Measurements from ENCODE around the gene TBC1D22A.

The TBC1D22A gene

GRCh38 chr22:47145883-47146282, 383.4 kb downstream of the TBC1D22A start:
- Histone ChIP-seq H3K9ac (ENCODE audit: low read length) (no peak overlapping the region), H3K27me3 (replicated peaks; ENCODE audit: control insufficient read depth, insufficient read depth, low read length) (no peaks in the 10 kb centered on the region), H3K4me3 (ENCODE audit: low read length) (no peak overlapping the region), H3K36me3 (ENCODE audit: control insufficient read depth, insufficient read depth, low read length, severe bottlenecking) (no peaks in the 10 kb centered on the region), H3K4me1 (ENCODE audit: control insufficient read depth, insufficient read depth, low read length) (no peaks in the 10 kb centered on the region), H3K9me3 (ENCODE audit: control insufficient read depth, low read length) (no peaks in the 10 kb centered on the region)
- no peak for DNase-seq (ENCODE audit: low read depth)

GRCh38 chr22:47146391-47146790, 383.9 kb downstream of the TBC1D22A start:
- DNase-seq (ENCODE audit: low read depth), result no peak

GRCh38 chr22:47146941-47147340, 384.5 kb downstream of the TBC1D22A start:
- no peak overlapping the region for H3K4me3 ChIP-seq (ENCODE audit: low read length)
- H3K36me3 ChIP-seq (ENCODE audit: control insufficient read depth, insufficient read depth, low read length, severe bottlenecking), result no peaks in the 10 kb centered on the region

More at GRCh38 chr22:47146391-47146790, 383.9 kb downstream of the TBC1D22A start:
- Histone ChIP-seq H3K36me3 (ENCODE audit: control insufficient read depth, insufficient read depth, low read length, severe bottlenecking) (no peaks in the 10 kb centered on the region), H3K27me3 (replicated peaks; ENCODE audit: control insufficient read depth, insufficient read depth, low read length) (no peaks in the 10 kb centered on the region), H3K9me3 (ENCODE audit: control insufficient read depth, low read length) (no peaks in the 10 kb centered on the region), H3K9ac (ENCODE audit: low read length) (no peak overlapping the region), H3K4me3 (ENCODE audit: low read length) (no peak overlapping the region), H3K4me1 (ENCODE audit: control insufficient read depth, insufficient read depth, low read length) (no peaks in the 10 kb centered on the region)

GRCh38 chr22:47147572-47147971, 385.1 kb downstream of the TBC1D22A start:
- H3K9ac ChIP-seq (ENCODE audit: low read length), result no peak overlapping the region
- no peaks in the 10 kb centered on the region for H3K27me3 ChIP-seq (replicated peaks; ENCODE audit: control insufficient read depth, insufficient read depth, low read length)
- no peak for DNase-seq (ENCODE audit: low read depth)
- no peaks in the 10 kb centered on the region for H3K36me3 ChIP-seq (ENCODE audit: control insufficient read depth, insufficient read depth, low read length, severe bottlenecking)
- no peak overlapping the region for H3K4me3 ChIP-seq (ENCODE audit: low read length)
- no peaks in the 10 kb centered on the region for H3K9me3 ChIP-seq (ENCODE audit: control insufficient read depth, low read length)
- no peaks in the 10 kb centered on the region for H3K4me1 ChIP-seq (ENCODE audit: control insufficient read depth, insufficient read depth, low read length)

More at GRCh38 chr22:47146941-47147340, 384.5 kb downstream of the TBC1D22A start:
- Histone ChIP-seq H3K9me3 (ENCODE audit: control insufficient read depth, low read length) (no peaks in the 10 kb centered on the region), H3K27me3 (replicated peaks; ENCODE audit: control insufficient read depth, insufficient read depth, low read length) (no peaks in the 10 kb centered on the region), H3K9ac (ENCODE audit: low read length) (no peak overlapping the region), H3K4me1 (ENCODE audit: control insufficient read depth, insufficient read depth, low read length) (no peaks in the 10 kb centered on the region)
- DNase-seq (ENCODE audit: low read depth), result no peak

- H3K27me3 ChIP-seq (replicated peaks; ENCODE audit: control insufficient read depth, insufficient read depth, low read length), result no peaks in the 10 kb centered on the region
- no peaks in the 10 kb centered on the region for H3K4me1 ChIP-seq (ENCODE audit: control insufficient read depth, insufficient read depth, low read length)
- H3K36me3 ChIP-seq (ENCODE audit: control insufficient read depth, insufficient read depth, low read length, severe bottlenecking), result no peaks in the 10 kb centered on the region
Measured at GRCh38 chr22:47148510-47148909, 386.1 kb downstream of the TBC1D22A start.

GRCh38 chr22:47148956-47149728, 386.7 kb downstream of the TBC1D22A start:
- Histone ChIP-seq H3K4me1 (ENCODE audit: control insufficient read depth, insufficient read depth, low read length) (peaks cover under 1% of the 10 kb centered on the region), H3K27me3 (replicated peaks; ENCODE audit: control insufficient read depth, insufficient read depth, low read length) (no peaks in the 10 kb centered on the region), H3K9ac (ENCODE audit: low read length) (no peak overlapping the region), H3K9me3 (ENCODE audit: control insufficient read depth, low read length) (peaks cover 3% of the 10 kb centered on the region), H3K36me3 (ENCODE audit: control insufficient read depth, insufficient read depth, low read length, severe bottlenecking) (no peaks in the 10 kb centered on the region), H3K4me3 (ENCODE audit: low read length) (no peak overlapping the region)
- no peak for DNase-seq (ENCODE audit: low read depth)

More at GRCh38 chr22:47148510-47148909, 386.1 kb downstream of the TBC1D22A start:
- peaks cover 3% of the 10 kb centered on the region for H3K9me3 ChIP-seq (ENCODE audit: control insufficient read depth, low read length)
- DNase-seq (ENCODE audit: low read depth), result no peak
- no peak overlapping the region for H3K9ac ChIP-seq (ENCODE audit: low read length)
- H3K4me3 ChIP-seq (ENCODE audit: low read length), result no peak overlapping the region

GRCh38 chr22:47149976-47150375, 387.5 kb downstream of the TBC1D22A start:
- peaks cover 8% of the 10 kb centered on the region for H3K4me1 ChIP-seq (ENCODE audit: control insufficient read depth, insufficient read depth, low read length)
- H3K36me3 ChIP-seq (ENCODE audit: control insufficient read depth, insufficient read depth, low read length, severe bottlenecking), result no peaks in the 10 kb centered on the region
- no peak overlapping the region for H3K4me3 ChIP-seq (ENCODE audit: low read length)
- H3K9ac ChIP-seq (ENCODE audit: low read length), result no peak overlapping the region
- H3K9me3 ChIP-seq (ENCODE audit: control insufficient read depth, low read length), result peaks cover 3% of the 10 kb centered on the region
- DNase-seq (ENCODE audit: low read depth), result no peak
- H3K27me3 ChIP-seq (replicated peaks; ENCODE audit: control insufficient read depth, insufficient read depth, low read length), result no peaks in the 10 kb centered on the region

- Histone ChIP-seq H3K9me3 (ENCODE audit: control insufficient read depth, low read length) (peaks cover 3% of the 10 kb centered on the region), H3K4me3 (ENCODE audit: low read length) (no peak overlapping the region), H3K27me3 (replicated peaks; ENCODE audit: control insufficient read depth, insufficient read depth, low read length) (no peaks in the 10 kb centered on the region), H3K36me3 (ENCODE audit: control insufficient read depth, insufficient read depth, low read length, severe bottlenecking) (no peaks in the 10 kb centered on the region), H3K4me1 (ENCODE audit: control insufficient read depth, insufficient read depth, low read length) (peaks cover 12% of the 10 kb centered on the region), H3K9ac (ENCODE audit: low read length) (no peak overlapping the region)
- DNase-seq (ENCODE audit: low read depth), result no peak
Measured at GRCh38 chr22:47150426-47150825, 388.0 kb downstream of the TBC1D22A start.

GRCh38 chr22:47151064-47151463, 388.6 kb downstream of the TBC1D22A start:
- Histone ChIP-seq H3K4me1 (ENCODE audit: control insufficient read depth, insufficient read depth, low read length) (peaks cover 12% of the 10 kb centered on the region), H3K9ac (ENCODE audit: low read length) (no peak overlapping the region), H3K27me3 (replicated peaks; ENCODE audit: control insufficient read depth, insufficient read depth, low read length) (no peaks in the 10 kb centered on the region), H3K36me3 (ENCODE audit: control insufficient read depth, insufficient read depth, low read length, severe bottlenecking) (no peaks in the 10 kb centered on the region), H3K9me3 (ENCODE audit: control insufficient read depth, low read length) (peaks cover 3% of the 10 kb centered on the region), H3K4me3 (ENCODE audit: low read length) (no peak overlapping the region)
- DNase-seq (ENCODE audit: low read depth), result no peak

- Histone ChIP-seq H3K9ac (ENCODE audit: low read length) (no peak overlapping the region), H3K9me3 (ENCODE audit: control insufficient read depth, low read length) (peaks cover 3% of the 10 kb centered on the region), H3K27me3 (replicated peaks; ENCODE audit: control insufficient read depth, insufficient read depth, low read length) (no peaks in the 10 kb centered on the region), H3K4me3 (ENCODE audit: low read length) (no peak overlapping the region), H3K36me3 (ENCODE audit: control insufficient read depth, insufficient read depth, low read length, severe bottlenecking) (no peaks in the 10 kb centered on the region), H3K4me1 (ENCODE audit: control insufficient read depth, insufficient read depth, low read length) (peaks cover 12% of the 10 kb centered on the region)
- DNase-seq (ENCODE audit: low read depth), result peak; percentile 8
Measured at GRCh38 chr22:47151490-47151889, 389.0 kb downstream of the TBC1D22A start.

GRCh38 chr22:47152236-47152635, 389.8 kb downstream of the TBC1D22A start:
- Histone ChIP-seq H3K36me3 (ENCODE audit: control insufficient read depth, insufficient read depth, low read length, severe bottlenecking) (no peaks in the 10 kb centered on the region), H3K9me3 (ENCODE audit: control insufficient read depth, low read length) (peaks cover 3% of the 10 kb centered on the region), H3K4me3 (ENCODE audit: low read length) (no peak overlapping the region), H3K27me3 (replicated peaks; ENCODE audit: control insufficient read depth, insufficient read depth, low read length) (no peaks in the 10 kb centered on the region), H3K9ac (ENCODE audit: low read length) (no peak overlapping the region), H3K4me1 (ENCODE audit: control insufficient read depth, insufficient read depth, low read length) (peaks cover 12% of the 10 kb centered on the region)
- DNase-seq (ENCODE audit: low read depth), result no peak

- Histone ChIP-seq H3K4me1 (ENCODE audit: control insufficient read depth, insufficient read depth, low read length) (peaks cover 12% of the 10 kb centered on the region), H3K36me3 (ENCODE audit: control insufficient read depth, insufficient read depth, low read length, severe bottlenecking) (no peaks in the 10 kb centered on the region), H3K9ac (ENCODE audit: low read length) (no peak overlapping the region), H3K9me3 (ENCODE audit: control insufficient read depth, low read length) (peaks cover 3% of the 10 kb centered on the region), H3K27me3 (replicated peaks; ENCODE audit: control insufficient read depth, insufficient read depth, low read length) (no peaks in the 10 kb centered on the region), H3K4me3 (ENCODE audit: low read length) (no peak overlapping the region)
- DNase-seq (ENCODE audit: low read depth), result no peak
Measured at GRCh38 chr22:47152938-47153337, 390.5 kb downstream of the TBC1D22A start.

All from adipocyte (in vitro differentiated cells).